ENCODE measurements around the gene NUP214.
A peak's percentile ranks its signal among the peaks of the same experiment; 100 is the strongest.

Gene NUP214

GRCh38 chr9:131125288-131126058, at the start of gene NUP214:
Gene NUP214 (plus strand): TSS chr9:131125586. CDS start chr9:131125705, 119 bp downstream.
- DNase-seq (ENCODE audit: low read depth) = peak; percentile 100

- no peak for DNase-seq (ENCODE audit: low read depth)
These were observed 48.8 kb upstream of the NUP214 start for GRCh38 chr9:131076347-131077195.

GRCh38 chr9:131078427-131079366, 46.7 kb upstream of the NUP214 start:
- no peak for DNase-seq (ENCODE audit: low read depth)

- no peak for DNase-seq (ENCODE audit: low read depth)
These were observed 44.8 kb upstream of the NUP214 start for GRCh38 chr9:131080589-131080988.

GRCh38 chr9:131081868-131082267, 43.5 kb upstream of the NUP214 start:
- no peak for DNase-seq (ENCODE audit: low read depth)

GRCh38 chr9:131082774-131083512, 42.4 kb upstream of the NUP214 start:
- no peak for DNase-seq (ENCODE audit: low read depth)

GRCh38 chr9:131084661-131085369, 40.6 kb upstream of the NUP214 start:
- no peak for DNase-seq (ENCODE audit: low read depth)

- DNase-seq (ENCODE audit: low read depth) = no peak
These were observed 39.8 kb upstream of the NUP214 start for GRCh38 chr9:131085370-131086122.

GRCh38 chr9:131087354-131087893, 38.0 kb upstream of the NUP214 start:
- DNase-seq (ENCODE audit: low read depth) = no peak

GRCh38 chr9:131090025-131090787, 35.2 kb upstream of the NUP214 start:
- no peak for DNase-seq (ENCODE audit: low read depth)

- no peak for DNase-seq (ENCODE audit: low read depth)
These were observed 33.9 kb upstream of the NUP214 start for GRCh38 chr9:131091352-131091992.

- DNase-seq (ENCODE audit: low read depth) = no peak
These were observed 33.4 kb upstream of the NUP214 start for GRCh38 chr9:131092030-131092429.

- DNase-seq (ENCODE audit: low read depth) = no peak
These were observed 32.6 kb upstream of the NUP214 start for GRCh38 chr9:131092548-131093440.

GRCh38 chr9:131094015-131094414, 31.4 kb upstream of the NUP214 start:
- DNase-seq (ENCODE audit: low read depth) = no peak

GRCh38 chr9:131094622-131095021, 30.8 kb upstream of the NUP214 start:
- no peak for DNase-seq (ENCODE audit: low read depth)

- no peak for DNase-seq (ENCODE audit: low read depth)
These were observed 29.6 kb upstream of the NUP214 start for GRCh38 chr9:131095666-131096268.

Data from activated T-cell treated with anti-CD3 and anti-CD28 coated beads for 48 hours (primary cell).